SU-DHL-6 (cell line): ENCODE data around the gene PUSL1.

ENCODE experiments used
- H2AFZ ChIP-seq: fragments of 200-600 bp; sonication (generic); 2 replicates; pipeline ENCODE4 v1.6.1; 2014; ENCODE audit warnings: low read depth, mild to moderate bottlenecking, moderate library complexity, mixed read lengths, antibody characterized with exemption, low read length; ENCODE audit not compliant: severe bottlenecking
- H3F3A ChIP-seq: fragments of 200-600 bp; shearing (Covaris generic); 2 replicates; pipeline ENCODE4 v1.6.0; 2016; ENCODE audit warnings: antibody characterized with exemption, mild to moderate bottlenecking; ENCODE audit not compliant: insufficient read depth
- H3K27ac ChIP-seq: fragments of 200-600 bp; sonication (generic); 2 replicates; pipeline ENCODE4 v1.5.1; 2016; ENCODE audit warnings: low read depth, mild to moderate bottlenecking, low read length, moderate library complexity, mixed read lengths
- H3K27me3 ChIP-seq: fragments of 200-600 bp; sonication (generic), shearing (Covaris generic); 2 replicates; pipeline ENCODE4 v1.6.0; 2014; ENCODE audit warnings: mild to moderate bottlenecking, low read length
- H3K36me3 ChIP-seq: fragments of 200-600 bp; sonication (generic); 2 replicates; pipeline ENCODE4 v1.6.1; 2014; ENCODE audit warnings: mild to moderate bottlenecking, low read length, mixed read lengths
- H3K4me2 ChIP-seq: fragments of 300-600, 200-600 bp; shearing (Covaris generic), sonication (generic); 2 replicates; pipeline ENCODE4 v1.6.0; 2014; ENCODE audit warnings: low read length, low read depth, mild to moderate bottlenecking; ENCODE audit not compliant: poor library complexity, severe bottlenecking
- H3K4me3 ChIP-seq: fragments of 200-600 bp; sonication (generic); 2 replicates; pipeline ENCODE4 v1.5.1; 2014; ENCODE audit warnings: antibody characterized with exemption, low read length, mild to moderate bottlenecking, mixed read lengths; ENCODE audit not compliant: insufficient read depth, poor library complexity, severe bottlenecking
- H3K79me2 ChIP-seq: fragments of 200-600 bp; sonication (generic); 2 replicates; pipeline ENCODE4 v1.6.1; 2014; ENCODE audit warnings: mild to moderate bottlenecking, low read length, moderate library complexity; ENCODE audit not compliant: insufficient read depth
- H3K9ac ChIP-seq: fragments of 200-600 bp; sonication (generic); 2 replicates; pipeline ENCODE4 v1.7.0; 2014; ENCODE audit warnings: mild to moderate bottlenecking, low read length
- H3K9me2 ChIP-seq: fragments of 200-600 bp; sonication (generic); replicated peaks from 2 replicates; pipeline ENCODE4 v1.6.1; 2014; ENCODE audit warnings: low read length; ENCODE audit not compliant: insufficient read depth
- H3K9me3 ChIP-seq: fragments of 200-600 bp; sonication (generic); 2 replicates; pipeline ENCODE4 v1.6.1; 2014; ENCODE audit warnings: low read length, mixed read lengths; ENCODE audit not compliant: insufficient read depth
- H4K20me1 ChIP-seq: fragments of 200-600 bp; sonication (generic); 2 replicates; pipeline ENCODE4 v1.6.1; 2014; ENCODE audit warnings: low read depth, mild to moderate bottlenecking, antibody characterized with exemption, low read length, moderate library complexity, mixed read lengths
- EZH2phosphoT487 ChIP-seq: fragments of 200-600 bp; sonication (generic), shearing (Covaris generic); conservative IDR thresholded peaks from 2 replicates; pipeline ENCODE4 v1.6.1; 2018; ENCODE audit warnings: mild to moderate bottlenecking, antibody characterized with exemption, low read length, moderate library complexity, mixed read lengths
- TF ChIP-seq, protein P1 (sequence below): fragments of 200-600 bp; sonication (generic); IDR thresholded peaks from one replicate; pipeline ENCODE4 v1.5.1; 2017; ENCODE audit warnings: antibody characterized with exemption, mild to moderate bottlenecking, low read length, moderate library complexity; ENCODE audit not compliant: insufficient read depth, poor library complexity, severe bottlenecking

Gene PUSL1

DNA sequence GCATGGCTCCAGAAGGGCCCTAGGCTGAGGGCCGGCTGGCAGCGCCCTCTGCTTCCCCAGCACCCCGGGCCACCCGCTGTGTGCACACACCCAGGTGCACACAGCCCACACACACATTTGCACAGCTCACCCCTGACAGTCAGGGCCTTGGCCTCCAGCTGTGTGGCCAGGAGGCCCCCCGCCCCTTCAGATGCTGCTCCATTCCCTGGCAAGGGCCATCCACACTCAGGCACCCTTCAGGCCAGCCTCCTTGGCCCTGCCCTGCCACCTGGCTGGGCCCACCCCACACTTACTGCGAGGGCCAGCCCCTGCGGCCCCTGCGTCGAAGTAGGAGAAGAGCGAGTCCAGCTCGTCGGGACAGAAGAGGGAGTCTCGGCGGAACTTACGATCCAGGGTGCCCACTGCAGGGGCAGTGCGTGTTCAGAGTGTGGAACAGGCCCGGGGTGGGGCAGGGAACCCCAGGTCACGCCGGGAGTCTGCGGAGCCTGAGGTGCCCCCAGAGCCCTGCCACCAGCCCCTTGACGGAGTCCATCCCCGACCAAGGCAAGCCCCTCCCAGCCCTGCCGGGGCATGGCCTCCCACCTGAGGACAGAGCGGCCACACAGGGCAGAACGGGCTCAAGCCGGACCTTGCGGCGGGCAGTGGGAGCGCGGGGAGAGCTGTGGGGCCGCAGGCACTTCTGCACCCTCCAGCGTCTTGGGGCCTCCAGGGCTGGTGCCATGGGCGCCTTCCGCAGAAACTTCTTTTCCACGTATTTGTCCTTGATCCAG lies 13.1 kb upstream of the PUSL1 start:
- Histone ChIP-seq H3K27me3 (no peaks in the 10 kb centered on the region), H3K9me3 (no peaks in the 10 kb centered on the region), H3K4me2 (no peak overlapping the region), H3K9ac (no peak overlapping the region), H3K79me2 (no peaks in the 10 kb centered on the region), H3F3A (no peaks in the 10 kb centered on the region), H2AFZ (no peak overlapping the region), H3K27ac (no peak overlapping the region), H3K9me2 (no peaks in the 10 kb centered on the region), H4K20me1 (no peaks in the 10 kb centered on the region), H3K36me3 (no peaks in the 10 kb centered on the region), H3K4me3 (no peak overlapping the region)
- no peak for TF ChIP-seq EZH2phosphoT487
- TF ChIP-seq, protein P1, sequence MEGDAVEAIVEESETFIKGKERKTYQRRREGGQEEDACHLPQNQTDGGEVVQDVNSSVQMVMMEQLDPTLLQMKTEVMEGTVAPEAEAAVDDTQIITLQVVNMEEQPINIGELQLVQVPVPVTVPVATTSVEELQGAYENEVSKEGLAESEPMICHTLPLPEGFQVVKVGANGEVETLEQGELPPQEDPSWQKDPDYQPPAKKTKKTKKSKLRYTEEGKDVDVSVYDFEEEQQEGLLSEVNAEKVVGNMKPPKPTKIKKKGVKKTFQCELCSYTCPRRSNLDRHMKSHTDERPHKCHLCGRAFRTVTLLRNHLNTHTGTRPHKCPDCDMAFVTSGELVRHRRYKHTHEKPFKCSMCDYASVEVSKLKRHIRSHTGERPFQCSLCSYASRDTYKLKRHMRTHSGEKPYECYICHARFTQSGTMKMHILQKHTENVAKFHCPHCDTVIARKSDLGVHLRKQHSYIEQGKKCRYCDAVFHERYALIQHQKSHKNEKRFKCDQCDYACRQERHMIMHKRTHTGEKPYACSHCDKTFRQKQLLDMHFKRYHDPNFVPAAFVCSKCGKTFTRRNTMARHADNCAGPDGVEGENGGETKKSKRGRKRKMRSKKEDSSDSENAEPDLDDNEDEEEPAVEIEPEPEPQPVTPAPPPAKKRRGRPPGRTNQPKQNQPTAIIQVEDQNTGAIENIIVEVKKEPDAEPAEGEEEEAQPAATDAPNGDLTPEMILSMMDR: no peak

DNA sequence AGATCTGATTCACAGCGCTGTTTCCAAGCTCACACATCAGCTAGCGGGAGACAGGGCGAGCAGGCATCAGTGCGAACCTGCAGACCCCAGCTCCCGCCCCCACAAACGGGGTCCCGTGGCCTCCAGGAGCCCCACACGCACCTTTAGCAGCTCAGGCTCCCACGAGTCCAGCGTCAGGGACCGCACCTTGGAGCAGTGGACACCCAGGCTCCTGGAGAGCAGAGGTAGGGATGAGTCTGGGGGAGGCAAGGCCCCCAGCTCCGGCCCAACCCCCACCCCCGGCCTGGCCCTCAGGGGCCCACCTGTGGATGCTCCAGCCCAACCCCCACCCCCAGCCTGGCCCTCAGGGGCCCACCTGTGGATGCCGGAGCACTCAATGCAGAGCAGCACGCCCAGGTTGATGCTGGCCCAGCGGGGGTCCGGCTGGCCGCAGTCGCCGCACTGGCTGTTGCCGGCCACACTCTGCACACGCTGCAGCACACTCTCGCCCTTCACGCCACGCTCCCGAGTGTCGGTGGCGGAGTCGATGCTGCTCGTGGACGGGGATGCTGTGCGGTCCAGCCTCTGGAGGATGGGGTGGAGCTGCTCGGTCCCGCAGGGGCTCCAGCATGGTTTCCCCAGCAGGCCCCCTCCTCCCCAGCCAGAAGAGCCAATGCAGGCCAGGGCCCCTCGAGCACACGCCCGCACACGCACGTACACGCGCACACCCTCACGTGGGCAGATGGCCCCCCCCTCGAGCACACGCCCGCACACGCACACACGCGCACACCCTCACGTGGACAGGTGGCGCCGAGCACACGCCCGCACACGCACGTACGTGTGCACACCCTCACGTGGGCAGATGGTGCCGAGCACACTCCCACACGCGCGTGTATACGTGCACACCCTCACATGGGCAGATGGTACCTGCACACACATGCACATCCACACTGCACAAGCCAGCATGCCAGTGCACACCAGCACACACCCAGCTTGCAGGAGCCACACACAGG lies 12.0 kb upstream of the PUSL1 start:
- no peaks in the 10 kb centered on the region for H4K20me1 ChIP-seq
- H3K27ac ChIP-seq: no peak overlapping the region
- H3K79me2 ChIP-seq: no peaks in the 10 kb centered on the region
- H3K4me3 ChIP-seq: no peak overlapping the region
- H3K27me3 ChIP-seq: no peaks in the 10 kb centered on the region
- H3K9ac ChIP-seq: no peak overlapping the region
- H3K36me3 ChIP-seq: no peaks in the 10 kb centered on the region
- TF ChIP-seq, protein P1: no peak
- no peak overlapping the region for H2AFZ ChIP-seq
- H3F3A ChIP-seq: no peaks in the 10 kb centered on the region
- no peaks in the 10 kb centered on the region for H3K9me2 ChIP-seq
- H3K4me2 ChIP-seq: no peak overlapping the region
- no peaks in the 10 kb centered on the region for H3K9me3 ChIP-seq

DNA sequence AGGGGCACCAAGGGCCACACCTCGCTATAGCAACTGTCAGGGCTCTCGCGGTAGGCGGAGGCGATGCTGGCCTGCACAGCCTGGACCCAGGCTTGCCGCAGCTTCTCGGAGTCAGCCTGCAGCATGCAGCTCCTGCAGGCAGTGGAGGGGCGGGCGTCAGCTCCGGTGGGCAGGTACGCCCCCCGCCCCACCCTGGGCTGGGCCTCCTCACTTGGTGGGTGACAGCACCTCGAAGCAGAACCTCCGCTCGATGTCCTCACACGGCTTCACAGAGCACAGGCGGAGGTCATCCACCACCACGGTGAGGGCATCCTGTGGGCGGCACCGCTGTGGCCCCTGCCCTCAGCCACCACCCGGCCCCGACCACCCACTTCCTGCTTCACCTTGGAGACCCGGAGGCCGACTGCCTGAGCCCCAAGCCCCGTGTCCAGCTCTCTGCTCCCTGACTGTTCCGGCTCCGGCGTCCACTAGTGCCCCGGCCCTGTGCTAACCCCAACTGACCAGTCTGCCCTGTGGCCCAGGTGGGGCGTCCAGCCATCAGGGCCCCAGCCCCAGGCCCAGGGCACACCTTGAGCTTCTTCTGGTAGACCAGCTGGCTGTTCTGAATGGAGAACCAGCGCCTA lies 10.5 kb upstream of the PUSL1 start:
- TF ChIP-seq, protein P1: no peak
- no peak for TF ChIP-seq EZH2phosphoT487
- no peaks in the 10 kb centered on the region for H3K9me2 ChIP-seq
- no peak overlapping the region for H3K4me3 ChIP-seq
- no peak overlapping the region for H2AFZ ChIP-seq
- no peak overlapping the region for H3K9ac ChIP-seq
- H3K27me3 ChIP-seq: no peaks in the 10 kb centered on the region
- H3K4me2 ChIP-seq: no peak overlapping the region
- H3K36me3 ChIP-seq: no peaks in the 10 kb centered on the region
- H3F3A ChIP-seq: no peaks in the 10 kb centered on the region
- no peaks in the 10 kb centered on the region; the same call in 1 of the 2 replicates for H4K20me1 ChIP-seq
- H3K79me2 ChIP-seq: no peaks in the 10 kb centered on the region
- H3K27ac ChIP-seq: no peak overlapping the region
- no peaks in the 10 kb centered on the region for H3K9me3 ChIP-seq
